H1 (cell line): Measurements from ENCODE around the gene MYH6. TPM values are rescaled to one million over a fixed set of nuclear protein-coding genes. Genes with fewer than 3 reads are reported as not detected.

Experiments used
- CTCF ChIA-PET: fragments of 300-600 bp; sonication (Branson Sonifier 250); formaldehyde crosslinking; loops from one replicate; lab custom pipeline; 2021; ENCODE audit not compliant: partially characterized antibody; lab: Charles Lee
- POLR2A ChIA-PET: fragments of 300-600 bp; sonication (Branson Sonifier 250); formaldehyde crosslinking; loops from one replicate; lab custom pipeline; 2021; ENCODE audit warnings: inconsistent platforms; ENCODE audit not compliant: partially characterized antibody; lab: Charles Lee
- DNase-seq, 2 experiments: peaks; one replicate each; pipeline versions ENCODE4 v3.0.0 to v3.0.0-alpha.2; 2010 to 2022; ENCODE audit warnings: low spot score in 2 of 2, low read depth in 1 of 2, mixed read lengths in 1 of 2
- FAIRE-seq: peaks from 2 replicates; lab custom pipeline; 2011; peaks lifted over from hg19 to GRCh38; lab: Jason Lieb, UNC
- H2AFZ ChIP-seq: 2 replicates; pipeline ENCODE4 v1.8.1; 2012; ENCODE audit warnings: low read length, inconsistent platforms
- H2AK5ac ChIP-seq: 2 replicates; pipeline ENCODE4 v1.6.1; 2013; ENCODE audit warnings: low read depth, low read length
- H2BK120ac ChIP-seq: replicated peaks from 2 replicates; pipeline ENCODE3; 2013; ENCODE audit warnings: low read depth, low read length, inconsistent platforms
- H2BK12ac ChIP-seq: 2 replicates; pipeline ENCODE4 v1.6.1; 2013; ENCODE audit warnings: low read depth, low read length
- H2BK15ac ChIP-seq: 2 replicates; pipeline ENCODE4 v1.6.1; 2013; ENCODE audit warnings: low read length
- H2BK20ac ChIP-seq: 2 replicates; pipeline ENCODE4 v1.6.1; 2013; ENCODE audit warnings: low read length
- H2BK5ac ChIP-seq: 2 replicates; pipeline ENCODE4 v1.6.1; 2013; ENCODE audit warnings: low read depth, low read length
- H3K14ac ChIP-seq: 2 replicates; pipeline ENCODE4 v1.6.1; 2013; ENCODE audit warnings: inconsistent platforms; ENCODE audit not compliant: insufficient read length
- H3K18ac ChIP-seq: 2 replicates; pipeline ENCODE4 v1.6.1; 2013; ENCODE audit warnings: low read length; ENCODE audit errors: extremely low read depth
- H3K23ac ChIP-seq: 2 replicates; pipeline ENCODE4 v1.6.1; 2013; ENCODE audit warnings: inconsistent platforms; ENCODE audit not compliant: insufficient read length
- H3K23me2 ChIP-seq: 2 replicates; pipeline ENCODE4 v1.6.1; 2013; ENCODE audit warnings: low read depth, low read length
- H3K27ac ChIP-seq: 2 replicates; pipeline ENCODE4 v1.6.1; 2011; ENCODE audit warnings: low read depth, low read length, inconsistent platforms
- H3K27me3 ChIP-seq, 4 experiments: replicated peaks in 1 of 4; 1 replicate in 1 of 4; 2 replicates in 3 of 4; pipeline versions ENCODE4 v1.6.1 to v1.8.1; 2011 to 2013; ENCODE audit warnings: low read length in 3 of 4, mild to moderate bottlenecking in 3 of 4, inconsistent platforms in 2 of 4, mixed read lengths in 2 of 4, moderate library complexity in 1 of 4; ENCODE audit not compliant: control insufficient read depth in 3 of 4, insufficient read depth in 3 of 4; ENCODE audit errors: extremely low read depth in 1 of 4
- H3K36me3 ChIP-seq, 4 experiments: 2 replicates each; pipeline versions ENCODE4 v1.6.1 to v1.8.1; 2011 to 2013; ENCODE audit warnings: mild to moderate bottlenecking in 4 of 4, low read length in 3 of 4, moderate library complexity in 2 of 4, control low read depth in 1 of 4, inconsistent platforms in 1 of 4; ENCODE audit not compliant: insufficient read depth in 4 of 4, control insufficient read depth in 2 of 4
- H3K4ac ChIP-seq: replicated peaks from 2 replicates; pipeline ENCODE3; 2013; ENCODE audit warnings: low read length, low read depth, mixed read lengths, inconsistent platforms; ENCODE audit not compliant: insufficient read length
- H3K4me1 ChIP-seq, 4 experiments: replicated peaks in 1 of 4; 1 replicate in 1 of 4; 2 replicates in 3 of 4; pipeline versions ENCODE4 v1.6.1 to v1.8.1; 2011 to 2013; ENCODE audit warnings: low read length in 3 of 4, inconsistent platforms in 2 of 4, mixed read lengths in 1 of 4; ENCODE audit not compliant: insufficient read depth in 4 of 4, control insufficient read depth in 3 of 4
- H3K4me2 ChIP-seq, 2 experiments: 2 replicates each; pipeline versions ENCODE4 v1.6.1 to v1.8.1; 2011 to 2013; ENCODE audit warnings: low read depth in 2 of 2, low read length in 2 of 2, control low read depth in 1 of 2, inconsistent platforms in 1 of 2, mild to moderate bottlenecking in 1 of 2; ENCODE audit not compliant: insufficient read depth in 1 of 2
- H3K4me3 ChIP-seq, 4 experiments: fragments of 200-600, 300-600 bp in 1 of 4; sonication (generic), shearing (Covaris generic), sonication (Bioruptor Twin) in 1 of 4; 2 replicates each; pipeline versions ENCODE4 v1.5.1 to v1.8.1; 2011 to 2016; ENCODE audit warnings: low read length in 4 of 4, low read depth in 3 of 4, control low read depth in 2 of 4, inconsistent platforms in 2 of 4, mild to moderate bottlenecking in 2 of 4, mixed read lengths in 1 of 4, moderate library complexity in 1 of 4; ENCODE audit not compliant: insufficient read depth in 2 of 4; ENCODE audit errors: extremely low read depth in 1 of 4
- H3K56ac ChIP-seq: replicated peaks from 2 replicates; pipeline ENCODE3; 2013; ENCODE audit warnings: low read depth, mild to moderate bottlenecking, mixed read lengths, low read length, inconsistent platforms; ENCODE audit not compliant: insufficient read length
- H3K79me1 ChIP-seq: 2 replicates; pipeline ENCODE4 v1.6.1; 2013; ENCODE audit warnings: low read depth, low read length, control low read depth
- H3K79me2 ChIP-seq, 2 experiments: 2 replicates each; pipeline versions ENCODE4 v1.6.1 to v1.8.1; 2012 to 2013; ENCODE audit warnings: low read length in 2 of 2, mild to moderate bottlenecking in 2 of 2, inconsistent platforms in 1 of 2; ENCODE audit not compliant: insufficient read depth in 2 of 2, control insufficient read depth in 1 of 2
- H3K9ac ChIP-seq, 4 experiments: replicated peaks in 1 of 4; 1 replicate in 1 of 4; 2 replicates in 3 of 4; pipeline versions ENCODE4 v1.6.1 to v1.8.1; 2011 to 2013; ENCODE audit warnings: low read depth in 3 of 4, low read length in 3 of 4, control low read depth in 2 of 4, mild to moderate bottlenecking in 2 of 4, moderate library complexity in 2 of 4, inconsistent platforms in 1 of 4; ENCODE audit errors: extremely low read depth in 1 of 4
- H3K9me3 ChIP-seq, 2 experiments: 2 replicates each; pipeline versions ENCODE4 v1.6.1 to v1.8.1; 2012 to 2013; ENCODE audit warnings: mild to moderate bottlenecking in 2 of 2, moderate library complexity in 2 of 2, control low read depth in 1 of 2, inconsistent platforms in 1 of 2, low read depth in 1 of 2, low read length in 1 of 2, mixed read lengths in 1 of 2; ENCODE audit not compliant: insufficient read depth in 2 of 2
- H4K20me1 ChIP-seq, 2 experiments: replicated peaks in 1 of 2; 2 replicates each; pipeline versions ENCODE3 to v1.8.1; 2011 to 2013; ENCODE audit warnings: inconsistent platforms in 2 of 2, low read length in 2 of 2, mild to moderate bottlenecking in 1 of 2; ENCODE audit not compliant: insufficient read depth in 2 of 2, control insufficient read depth in 1 of 2
- H4K5ac ChIP-seq: 2 replicates; pipeline ENCODE4 v1.6.1; 2013; ENCODE audit warnings: low read length, low read depth, mixed read lengths, inconsistent platforms; ENCODE audit not compliant: insufficient read length
- H4K8ac ChIP-seq: 2 replicates; pipeline ENCODE4 v1.8.0; 2013; ENCODE audit warnings: mild to moderate bottlenecking, moderate library complexity, low read length, inconsistent platforms; ENCODE audit not compliant: insufficient read depth; ENCODE audit errors: extremely low read depth
- H4K91ac ChIP-seq: replicated peaks from 2 replicates; pipeline ENCODE3; 2013; ENCODE audit warnings: low read length, mixed read lengths, inconsistent platforms; ENCODE audit not compliant: insufficient read length
- NANOG ChIP-seq: IDR thresholded peaks from 2 replicates; pipeline ENCODE4 v1.6.1; 2011; ENCODE audit warnings: low read length, low read depth, mild to moderate bottlenecking, inconsistent platforms; ENCODE audit not compliant: insufficient read depth, poor library complexity, severe bottlenecking
- RAD21 ChIP-seq, 2 experiments: IDR thresholded peaks in 1 of 2; conservative IDR thresholded peaks in 1 of 2; 2 replicates each; pipeline ENCODE4 v1.6.1; 2011; ENCODE audit warnings: low read depth in 2 of 2, low read length in 2 of 2, improper control_type of control experiment in 1 of 2, inconsistent platforms in 1 of 2, mild to moderate bottlenecking in 1 of 2, moderate library complexity in 1 of 2
- RNF2 ChIP-seq: fragments of 200-900, 300-1000 bp; sonication (generic); IDR thresholded peaks from 2 replicates; pipeline ENCODE4 v1.7.1; 2016; ENCODE audit warnings: borderline replicate concordance, low read depth, mild to moderate bottlenecking, antibody characterized with exemption, low read length; ENCODE audit not compliant: poor library complexity, severe bottlenecking; ENCODE audit errors: missing control alignments
- ZNF274 ChIP-seq: IDR thresholded peaks from 2 replicates; pipeline ENCODE4 v1.7.0; 2012; ENCODE audit warnings: low read length, borderline replicate concordance; ENCODE audit errors: extremely low read depth
- WGBS, 2 experiments: shearing (Covaris generic) in 1 of 2; methylation state at CpG; one replicate each; pipeline versions ENCODE4 v1.1.6 to v1.1.7; 2013 to 2015; ENCODE audit warnings: low lambda C conversion rate in 2 of 2, mixed read lengths in 2 of 2, inconsistent platforms in 1 of 2, low coverage in 1 of 2, missing lambda C conversion rate in 1 of 2; ENCODE audit not compliant: insufficient replicate concordance in 2 of 2, insufficient coverage in 1 of 2, insufficient read length in 1 of 2; ENCODE audit errors: extremely low coverage in 1 of 2, missing lambda C conversion rate in 1 of 2; 5-methylcytosine and 5-hydroxymethylcytosine counted together
- polyA plus RNA-seq, 7 experiments: library from polyadenylated mRNA; depleted of rRNA in 3 of 7; stranded (reverse) in 5 of 7; unstranded in 2 of 7; fragments of >200 nt in 5 of 7; fragments of 200-250 nt in 2 of 7; gene quantifications; 1 replicate in 5 of 7; 2 replicates in 1 of 7; 4 replicates in 1 of 7; pipeline versions ENCODE4 v1.2.1 to v1.2.3, GENCODE V29; 2011 to 2013; ENCODE audit warnings: missing spikeins in 2 of 7, mixed read lengths in 2 of 7
- total RNA-seq: library from RNA; stranded (reverse); fragmentation: NEBNext Ultra II Directional; extraction: Animal tissue kit (Norgen Biotek cat#: 25700); gene quantifications from 2 replicates; pipeline ENCODE4 v1.2.1, GENCODE V29; 2021
- TF ChIP-seq, protein P1 (sequence below), 3 experiments: IDR thresholded peaks; 1 replicate in 2 of 3; 2 replicates in 1 of 3; pipeline versions ENCODE4 v1.5.1 to v1.6.1; 2011; ENCODE audit warnings: low read length in 3 of 3, mild to moderate bottlenecking in 3 of 3, inconsistent platforms in 2 of 3, low read depth in 1 of 3, moderate library complexity in 1 of 3; ENCODE audit not compliant: insufficient read depth in 1 of 3; ENCODE audit errors: control extremely low read depth in 1 of 3

Gene MYH6
- total and polyA plus RNA-seq, 2 of the 8 experiments (the other 6 are each of a cell fraction or from before 2014, with no cell fraction given): 0.03 TPM; not detected in 1

DNA sequence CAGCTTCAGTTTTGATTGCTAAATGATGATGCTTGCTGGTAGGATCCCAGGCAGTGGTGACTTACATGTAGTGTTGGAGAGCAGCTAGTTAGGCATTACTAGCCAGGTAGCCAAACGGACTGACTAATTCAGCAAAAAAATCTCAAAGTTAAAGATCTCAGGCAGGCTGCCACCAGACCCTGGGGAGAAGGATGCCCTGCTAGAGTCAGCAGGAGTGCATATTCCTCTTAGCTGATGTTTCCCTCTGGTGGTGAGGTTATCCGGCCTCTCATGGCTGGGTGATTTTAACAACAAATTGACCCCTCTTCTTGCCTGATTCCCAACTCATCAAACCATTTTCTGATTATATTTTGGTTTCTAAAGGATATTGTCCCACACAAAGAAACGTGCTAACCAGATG lies 45.9 kb downstream of the MYH6 start:
- no peak overlapping the region for H3K4ac ChIP-seq
- no peak overlapping the region for H2BK120ac ChIP-seq
- H2AK5ac ChIP-seq: no peak overlapping the region
- no peaks in the 10 kb centered on the region for H3K9me3 ChIP-seq
- POLR2A ChIA-PET: interaction anchor here (0.8 to 7.1 kb wide), 4 partner anchors 10 to 41 kb away, joined by 3 to 73 read pairs (median 26); partner anchors contain the start of genes PABPN1 and SLC22A17
- H3K4me1 ChIP-seq: peaks cover under 1 to 20% (median 14%) of the 10 kb centered on the region in 4 experiments; a peak in 6 of 7 replicates
- H3K79me1 ChIP-seq: no peaks in the 10 kb centered on the region
- no peak overlapping the region for H4K8ac ChIP-seq
- no peak overlapping the region for H4K5ac ChIP-seq
- no peak overlapping the region for H4K91ac ChIP-seq
- H2BK12ac ChIP-seq: no peak overlapping the region
- WGBS, 2 experiments: 88% methylated on average over 3 of the region's 3 CpGs; no CpG with 5 or more reads in 1 of the 2 experiments
- H2BK5ac ChIP-seq: no peak overlapping the region
- H3K27me3 ChIP-seq: peaks cover 0 to 2% (median 0%) of the 10 kb centered on the region in 4 experiments; a peak in 1 of 7 replicates
- H3K79me2 ChIP-seq: no peaks in the 10 kb centered on the region
- H3K4me2 ChIP-seq: no peak overlapping the region
- H3K14ac ChIP-seq: no peak overlapping the region
- H3K56ac ChIP-seq: no peak overlapping the region
- H3K23me2 ChIP-seq: peaks cover 21% of the 10 kb centered on the region; the same call in 1 of the 2 replicates
- H3K9ac ChIP-seq: no peak overlapping the region
- no peak overlapping the region for H2BK20ac ChIP-seq
- CTCF ChIA-PET: interaction anchor here (0.8 to 20.9 kb wide), 10 partner anchors 10 to 242 kb away, joined by 3 to 333 read pairs (median 12); partner anchors contain the start of genes BCL2L2, CMTM5, IL25 and SLC22A17
- DNase-seq (no peak), FAIRE-seq (no peak)
- H3K4me3 ChIP-seq: no peak overlapping the region
- no peak overlapping the region for H2BK15ac ChIP-seq
- H3K23ac ChIP-seq: no peak overlapping the region
- H4K20me1 ChIP-seq: peaks cover 8 to 13% of the 10 kb centered on the region in 2 experiments
- H3K18ac ChIP-seq: no peak overlapping the region
- TF ChIP-seq, protein P1, sequence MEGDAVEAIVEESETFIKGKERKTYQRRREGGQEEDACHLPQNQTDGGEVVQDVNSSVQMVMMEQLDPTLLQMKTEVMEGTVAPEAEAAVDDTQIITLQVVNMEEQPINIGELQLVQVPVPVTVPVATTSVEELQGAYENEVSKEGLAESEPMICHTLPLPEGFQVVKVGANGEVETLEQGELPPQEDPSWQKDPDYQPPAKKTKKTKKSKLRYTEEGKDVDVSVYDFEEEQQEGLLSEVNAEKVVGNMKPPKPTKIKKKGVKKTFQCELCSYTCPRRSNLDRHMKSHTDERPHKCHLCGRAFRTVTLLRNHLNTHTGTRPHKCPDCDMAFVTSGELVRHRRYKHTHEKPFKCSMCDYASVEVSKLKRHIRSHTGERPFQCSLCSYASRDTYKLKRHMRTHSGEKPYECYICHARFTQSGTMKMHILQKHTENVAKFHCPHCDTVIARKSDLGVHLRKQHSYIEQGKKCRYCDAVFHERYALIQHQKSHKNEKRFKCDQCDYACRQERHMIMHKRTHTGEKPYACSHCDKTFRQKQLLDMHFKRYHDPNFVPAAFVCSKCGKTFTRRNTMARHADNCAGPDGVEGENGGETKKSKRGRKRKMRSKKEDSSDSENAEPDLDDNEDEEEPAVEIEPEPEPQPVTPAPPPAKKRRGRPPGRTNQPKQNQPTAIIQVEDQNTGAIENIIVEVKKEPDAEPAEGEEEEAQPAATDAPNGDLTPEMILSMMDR (IDR thresholded peaks at IDR 0.05; ENCODE audit: control extremely low read depth in 1 of 3, insufficient read depth in 1 of 3, low read depth in 1 of 3, low read length in 3 of 3): peak in 1 of 3 experiments; percentile 31; a peak in 2 of 4 replicates
- no peak for TF ChIP-seq ZNF274
- no peak for TF ChIP-seq NANOG
- peak; percentile 29 to 49 for TF ChIP-seq RAD21 (IDR thresholded peaks at IDR 0.05 in 1 of 2, conservative IDR thresholded peaks at IDR 0.05 in 1 of 2; ENCODE audit: low read depth in 2 of 2, low read length in 2 of 2)
- TF ChIP-seq RNF2: no peak
- TF ChIP-seq, all 59 proteins: peak for 2
- Histone ChIP-seq H3K36me3 (peaks cover 0 to 16% (median 10%) of the 10 kb centered on the region in 4 experiments; a peak in 4 of 8 replicates), H3K27ac (no peak overlapping the region), H2AFZ (no peak overlapping the region)
